HG02759 (cell line): Measurements from ENCODE around the gene CDH1.
"Not testable (repeated sequence)": the region's sequence is repeated elsewhere in the genome, so short reads cannot be mapped to it uniquely, and the experiment has no call there.

Source experiments
- ATAC-seq: cut with Tn5 transposase; IDR thresholded peaks from one replicate; pipeline ENCODE4 v1.9.1; 2021; ENCODE audit warnings: mild to moderate bottlenecking, moderate library complexity; ENCODE audit not compliant: unreplicated experiment

The CDH1 gene

DNA sequence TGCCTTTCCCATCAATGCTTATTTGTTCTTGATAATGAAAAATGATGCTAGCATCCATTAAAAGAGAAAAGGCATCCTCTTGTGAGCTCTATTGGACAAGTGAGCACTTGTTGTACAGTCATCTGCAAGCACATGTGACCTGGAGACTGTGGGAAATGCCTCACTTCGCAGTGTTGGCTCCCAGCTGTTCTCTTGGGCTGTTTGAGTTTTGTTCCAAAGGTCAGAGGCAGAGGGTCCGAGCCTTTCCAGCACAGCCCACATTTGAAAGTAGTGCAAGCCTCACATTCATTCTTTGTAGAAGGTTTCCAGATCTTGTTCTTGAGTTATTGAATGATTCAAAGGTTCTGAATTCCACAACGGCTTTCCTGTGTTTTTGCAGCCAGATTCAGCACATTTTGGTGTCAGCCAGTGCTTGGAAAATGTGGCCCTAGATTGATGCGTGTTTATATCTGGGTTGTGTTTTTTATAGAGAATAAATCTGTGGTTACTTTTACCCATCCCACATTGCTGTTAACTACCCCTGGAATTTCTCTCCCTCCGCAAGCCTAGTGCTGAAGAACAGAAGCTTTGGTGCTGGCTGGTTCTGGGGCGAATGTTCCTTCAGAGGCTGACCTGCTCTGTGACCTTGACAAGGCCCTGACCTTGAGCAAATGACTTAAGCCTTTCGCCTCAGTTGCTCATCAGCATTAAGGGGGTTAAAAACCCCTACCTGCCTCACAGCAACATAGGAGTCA is 49.8 kb downstream of the CDH1 start:
- ATAC-seq = no peak

DNA sequence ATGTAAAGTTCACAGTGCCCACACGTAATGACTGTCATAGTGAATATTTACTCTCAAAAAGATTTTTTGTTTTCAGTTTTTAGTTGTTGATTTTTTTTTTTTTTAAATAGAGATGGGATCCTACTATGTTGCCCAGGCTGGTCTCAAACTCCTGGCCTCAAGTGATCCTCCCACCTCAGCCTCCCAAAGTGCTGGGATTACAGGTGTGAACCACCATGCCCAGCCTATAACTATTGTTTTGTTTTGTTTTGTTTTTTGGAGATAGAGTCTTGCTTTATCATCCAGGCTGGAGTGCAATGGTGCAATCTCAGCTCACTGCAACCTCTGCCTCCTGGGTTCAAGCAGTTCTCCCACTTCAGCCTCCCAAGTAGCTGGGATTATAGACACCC is 50.3 kb downstream of the CDH1 start:
- not testable (repeated sequence) for ATAC-seq

DNA sequence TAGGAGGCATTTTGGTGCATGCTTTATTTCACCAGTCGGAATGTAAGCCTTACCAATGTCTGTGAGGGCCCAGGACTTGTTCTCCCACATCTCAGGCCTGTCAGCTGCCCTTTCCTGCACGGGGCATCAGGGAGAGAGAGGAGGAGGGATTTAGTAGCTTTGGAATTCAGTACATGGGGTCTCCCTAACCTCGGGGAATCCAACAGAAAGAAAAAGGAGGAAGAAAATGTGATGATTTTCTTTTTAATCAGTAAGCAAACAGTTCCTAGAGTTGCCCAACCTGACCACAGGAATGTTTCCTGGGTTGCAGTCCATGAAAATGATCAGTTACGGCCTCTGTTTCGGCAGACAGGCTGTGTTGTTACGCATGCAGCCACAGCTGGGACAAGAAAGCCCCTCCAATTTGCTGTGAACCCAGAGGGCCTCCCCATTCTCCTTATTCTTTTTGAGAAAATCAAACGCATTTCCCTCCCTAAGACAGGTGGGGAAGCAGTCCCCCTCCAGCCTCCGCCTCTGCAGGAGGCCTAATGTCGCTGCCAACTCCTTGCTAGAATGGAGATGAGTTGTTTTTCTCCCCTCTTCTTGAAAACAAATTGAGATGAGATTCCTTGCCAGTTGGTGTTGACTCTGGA is 53.2 kb downstream of the CDH1 start:
- ATAC-seq = no peak

DNA sequence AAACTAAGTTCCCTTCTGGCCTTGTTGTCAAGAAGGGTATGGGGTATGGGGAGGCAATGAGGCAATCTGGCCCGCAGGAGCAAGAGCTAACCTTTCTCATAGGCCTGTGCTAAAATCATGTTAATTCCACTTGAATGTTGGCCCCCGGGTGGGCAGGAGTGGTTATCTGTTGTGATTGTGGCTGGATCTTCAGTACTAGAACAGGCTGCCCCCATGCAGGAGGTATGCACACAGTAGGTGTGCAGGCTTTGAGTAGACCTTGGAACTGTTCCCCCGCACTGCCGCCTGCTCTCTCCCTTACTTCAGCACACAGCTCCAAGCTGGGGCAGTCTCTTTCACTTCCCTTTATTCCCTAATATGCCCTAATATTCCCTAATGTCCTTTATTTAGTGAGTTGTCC is 53.9 kb downstream of the CDH1 start:
- no peak for ATAC-seq

DNA sequence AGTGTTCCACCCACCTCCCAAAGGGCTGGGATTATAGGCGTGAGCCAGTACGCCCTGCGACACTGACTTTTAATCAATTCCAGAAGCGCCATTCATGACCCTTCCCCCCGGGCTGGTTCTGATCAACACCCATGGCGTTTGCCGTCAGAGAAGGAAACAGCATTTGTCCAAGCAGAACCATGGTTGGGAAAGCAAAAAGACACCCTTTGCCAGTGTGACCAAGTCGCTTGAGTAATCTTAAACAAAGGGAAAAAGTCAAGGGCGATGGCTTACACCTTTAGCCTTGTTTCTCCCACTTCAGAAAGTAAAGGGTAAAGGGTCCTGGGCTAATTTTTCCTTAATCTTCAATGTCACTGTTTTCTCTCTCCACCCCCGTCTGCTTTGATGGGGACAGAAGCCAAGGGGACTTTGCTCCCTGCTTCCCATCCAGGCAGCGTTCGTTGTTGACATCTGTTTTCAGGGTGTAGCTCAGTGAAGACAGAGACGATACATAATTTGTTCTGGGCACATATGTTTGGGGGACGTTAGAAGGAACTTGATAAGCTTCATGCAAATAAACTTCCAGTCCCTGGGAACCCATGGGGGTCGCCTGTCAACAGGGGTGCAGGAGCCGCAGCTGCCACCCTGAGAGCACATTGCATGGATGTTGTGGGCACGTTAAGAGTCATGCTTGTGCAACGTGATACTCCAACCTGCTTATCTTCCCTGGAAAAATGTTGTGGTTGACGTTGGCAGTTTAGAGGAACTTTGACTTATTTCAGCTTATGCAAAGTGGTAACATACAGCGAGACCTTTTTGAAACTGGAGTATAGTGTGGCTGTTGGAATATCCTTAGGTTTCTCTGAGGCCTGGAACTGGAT is 55.6 kb downstream of the CDH1 start:
- ATAC-seq = no peak

DNA sequence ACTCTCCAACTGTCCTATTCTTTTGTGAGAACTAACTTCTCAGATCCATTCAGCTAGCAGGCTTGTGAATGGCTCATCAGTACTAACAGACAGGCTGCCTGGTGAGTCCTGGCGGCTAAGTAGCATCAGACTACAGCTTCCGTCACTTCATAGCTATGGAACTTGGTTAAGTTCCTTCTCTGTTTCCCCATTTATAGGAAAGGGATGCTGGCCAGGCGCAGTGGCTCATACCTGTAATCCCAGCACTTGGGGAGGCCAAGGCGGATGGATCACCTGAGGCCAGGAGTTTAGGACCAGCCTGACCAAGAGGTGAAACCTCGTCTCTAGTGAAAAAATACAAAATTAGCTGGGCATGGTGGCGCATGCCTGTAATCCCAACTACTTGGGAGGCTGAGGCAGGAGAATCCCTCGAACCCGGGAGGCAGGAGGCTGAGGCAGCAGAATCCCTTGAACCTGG is 56.3 kb downstream of the CDH1 start:
- no peak for ATAC-seq

DNA sequence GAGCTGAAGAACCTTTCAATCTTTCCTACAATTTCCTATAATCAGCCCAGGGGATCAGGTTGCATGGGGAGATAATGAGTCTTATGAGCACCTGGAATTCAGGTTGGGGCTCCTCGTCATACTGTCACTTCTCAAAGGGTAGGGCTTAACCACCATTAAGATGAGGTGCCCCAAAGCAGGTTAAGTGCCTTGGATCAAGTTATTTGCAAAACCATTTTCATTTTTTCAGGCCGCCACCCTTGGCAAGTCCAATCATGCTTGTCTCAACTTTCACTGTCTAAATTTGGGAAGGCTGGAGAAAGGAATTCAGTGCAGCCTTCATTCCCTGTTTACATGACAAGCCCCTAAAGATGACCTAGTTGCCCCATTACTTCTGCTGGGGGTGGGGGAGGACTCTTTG is 61.3 kb downstream of the CDH1 start:
- ATAC-seq = no peak

DNA sequence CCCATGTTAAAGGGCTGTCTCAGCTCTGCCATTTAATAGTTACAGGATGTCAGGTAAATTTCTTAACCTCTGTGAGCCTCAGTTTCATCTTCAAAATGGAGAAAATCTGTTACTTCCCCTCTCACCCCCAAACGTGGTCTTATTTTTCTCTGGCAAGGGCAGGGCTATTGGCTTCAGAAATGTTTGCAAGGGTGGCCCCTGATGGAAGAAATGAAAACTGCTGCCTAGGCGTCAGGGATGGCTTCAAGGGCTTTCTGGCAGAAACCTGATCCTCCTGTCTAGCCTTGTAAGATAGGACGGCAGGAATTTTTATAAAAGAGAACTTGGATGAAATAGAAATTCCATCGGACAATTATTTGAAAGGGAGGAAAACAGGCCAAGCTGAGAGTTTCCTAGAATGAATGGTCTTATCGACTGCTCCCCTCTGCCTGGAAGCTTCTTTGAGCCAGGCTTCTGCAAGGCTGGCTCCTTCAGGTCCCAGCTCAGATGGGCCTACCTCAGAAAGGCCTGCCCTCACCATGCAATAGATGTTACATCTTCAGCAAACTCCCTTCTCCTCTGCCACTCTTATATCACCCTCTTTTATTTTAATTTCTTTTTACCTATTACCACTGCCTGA is 63.3 kb downstream of the CDH1 start:
- ATAC-seq = no peak

DNA sequence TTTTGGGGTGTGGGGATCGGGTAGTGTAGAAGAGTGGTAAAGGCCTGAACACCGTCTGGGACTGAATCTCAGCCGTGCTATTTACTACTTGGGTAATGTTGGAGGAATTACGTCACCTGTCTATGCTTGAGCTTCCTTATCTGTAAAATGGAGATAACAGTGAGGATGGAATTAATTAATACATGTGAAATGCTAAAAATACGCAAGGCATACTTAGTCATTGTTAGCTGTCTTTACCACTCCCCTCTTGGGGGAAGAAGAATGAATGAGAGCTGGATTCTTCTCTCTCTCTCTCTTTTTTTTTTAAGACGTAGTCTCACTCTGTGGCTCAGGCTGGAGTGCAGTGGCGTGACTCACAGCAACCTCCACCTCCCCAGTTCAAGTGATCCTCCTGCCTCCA is 65.1 kb downstream of the CDH1 start:
- ATAC-seq = no peak

DNA sequence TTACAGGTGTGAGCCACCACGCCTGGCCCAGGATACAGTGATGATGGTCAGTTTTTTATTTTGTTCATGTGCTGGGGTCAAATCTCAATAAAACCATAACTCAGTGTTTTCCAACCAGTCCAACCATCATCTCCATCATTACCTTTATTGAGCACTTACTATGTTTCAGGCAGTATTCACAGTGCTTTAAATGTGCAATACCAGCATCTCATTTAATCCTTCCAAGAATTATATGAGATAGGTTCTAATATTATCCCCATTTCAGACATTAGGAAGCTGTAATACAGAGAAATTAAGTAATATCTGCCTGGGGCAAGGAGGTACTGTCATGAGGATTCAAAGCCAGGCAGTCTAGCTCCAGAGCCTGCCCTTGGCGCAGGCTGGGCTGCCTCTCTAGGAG is 69.3 kb downstream of the CDH1 start:
- ATAC-seq = no peak

DNA sequence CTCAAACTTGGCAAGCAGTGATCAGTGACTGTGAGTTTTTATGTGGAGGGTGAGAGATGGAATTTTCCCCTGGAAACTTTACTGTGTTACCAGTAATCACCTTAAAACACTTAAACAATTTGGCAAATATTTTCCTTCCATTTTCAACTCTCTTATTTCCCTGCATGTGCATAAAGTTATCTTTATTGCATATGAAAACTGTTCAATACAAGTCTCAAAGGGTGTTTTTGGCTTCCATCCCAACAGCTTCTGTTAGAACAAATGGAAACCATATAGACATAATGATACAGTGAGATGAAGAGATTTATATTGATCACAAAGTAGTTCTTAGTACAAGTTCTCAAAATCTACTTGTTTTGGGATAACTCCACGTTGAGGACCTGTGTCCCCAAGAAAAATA is 69.9 kb downstream of the CDH1 start:
- no peak for ATAC-seq

DNA sequence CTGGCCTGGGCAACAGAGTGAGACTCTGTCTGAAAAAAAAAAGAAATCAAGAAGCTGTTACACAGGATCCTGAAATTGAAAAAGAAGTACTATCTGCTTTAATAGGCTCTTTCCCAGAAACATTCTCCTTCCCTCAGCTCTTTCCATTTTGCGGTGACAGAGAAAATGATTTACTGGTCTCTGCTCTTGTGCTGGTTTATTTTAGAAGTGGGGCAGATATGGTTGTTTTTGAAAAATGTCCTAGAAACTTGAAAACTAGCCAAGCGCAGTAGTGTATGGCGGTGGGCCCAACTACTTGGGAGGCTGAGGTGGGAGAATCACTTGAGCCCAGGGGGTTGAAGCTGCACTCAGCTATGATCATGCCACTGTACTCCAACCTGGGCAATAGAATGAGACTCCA is 77.4 kb downstream of the CDH1 start:
- no peak for ATAC-seq

DNA sequence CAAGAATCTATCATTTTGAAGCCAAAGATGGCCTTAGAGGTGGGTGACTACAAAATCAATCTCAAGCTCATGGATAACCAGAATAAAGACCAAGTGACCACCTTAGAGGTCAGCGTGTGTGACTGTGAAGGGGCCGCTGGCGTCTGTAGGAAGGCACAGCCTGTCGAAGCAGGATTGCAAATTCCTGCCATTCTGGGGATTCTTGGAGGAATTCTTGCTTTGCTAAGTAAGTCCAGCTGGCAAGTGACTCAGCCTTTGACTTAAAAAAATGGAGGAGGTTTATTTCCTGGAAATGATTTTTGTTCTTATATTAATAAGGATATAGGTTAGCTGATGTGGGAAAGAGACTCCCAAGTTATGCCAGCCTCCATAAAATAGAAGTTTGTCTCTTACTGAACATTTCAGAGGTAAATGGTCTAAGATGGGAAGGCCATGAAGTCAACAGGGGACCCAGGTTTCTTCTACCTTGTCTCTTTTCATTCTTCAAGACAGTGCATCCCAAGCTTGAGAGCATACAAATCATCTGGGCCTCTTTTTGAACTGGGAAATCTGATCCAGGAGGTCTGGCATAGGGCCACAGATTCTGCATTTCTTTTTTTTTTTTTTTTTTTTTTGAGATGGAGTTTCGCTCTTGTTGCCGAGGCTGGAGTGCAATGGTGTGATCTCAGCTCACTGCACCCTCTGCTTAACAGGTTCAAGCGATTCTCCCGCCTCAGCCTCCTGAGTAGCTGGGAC is 86.5 kb downstream of the CDH1 start:
- ATAC-seq = no peak

DNA sequence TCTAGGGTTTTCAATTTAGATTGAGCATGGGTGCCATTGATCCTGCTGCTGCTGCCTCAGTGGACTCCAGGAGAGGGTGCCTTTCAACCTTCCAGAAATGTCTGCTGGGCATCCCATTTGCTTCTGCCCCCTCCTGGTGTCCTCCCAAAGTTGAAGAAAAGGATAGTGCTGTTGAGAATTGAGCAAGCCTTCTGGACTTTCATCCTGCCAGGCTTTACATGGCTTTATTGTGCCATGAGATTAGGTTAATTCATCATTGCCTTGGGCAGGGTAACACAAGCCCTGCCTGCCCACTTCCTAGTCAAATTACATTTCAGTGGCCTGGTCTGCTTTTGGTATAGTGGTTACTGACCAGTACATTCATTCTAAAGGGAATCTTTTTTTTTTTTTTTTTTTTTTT is 88.3 kb downstream of the CDH1 start:
- ATAC-seq = no peak

DNA sequence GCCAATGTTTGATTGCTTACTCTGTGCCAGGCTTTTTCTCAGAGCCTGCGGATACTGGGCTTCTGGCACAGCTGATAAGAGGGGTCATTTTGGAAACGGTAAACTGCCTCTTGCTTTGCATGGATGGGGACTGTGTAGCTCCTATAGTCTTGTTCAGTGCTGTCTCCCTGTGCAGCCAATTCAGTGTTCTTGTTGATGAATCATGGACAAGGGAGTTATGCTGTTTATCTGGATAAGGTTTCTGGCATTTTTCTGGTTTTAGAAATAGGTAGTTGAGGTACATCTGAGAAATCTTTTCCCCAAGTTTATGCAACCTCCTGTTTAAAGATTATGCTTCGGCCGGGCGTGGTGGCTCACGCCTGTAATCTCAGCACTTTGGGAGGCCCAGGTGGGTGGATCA is 89.6 kb downstream of the CDH1 start:
- ATAC-seq = no peak

DNA sequence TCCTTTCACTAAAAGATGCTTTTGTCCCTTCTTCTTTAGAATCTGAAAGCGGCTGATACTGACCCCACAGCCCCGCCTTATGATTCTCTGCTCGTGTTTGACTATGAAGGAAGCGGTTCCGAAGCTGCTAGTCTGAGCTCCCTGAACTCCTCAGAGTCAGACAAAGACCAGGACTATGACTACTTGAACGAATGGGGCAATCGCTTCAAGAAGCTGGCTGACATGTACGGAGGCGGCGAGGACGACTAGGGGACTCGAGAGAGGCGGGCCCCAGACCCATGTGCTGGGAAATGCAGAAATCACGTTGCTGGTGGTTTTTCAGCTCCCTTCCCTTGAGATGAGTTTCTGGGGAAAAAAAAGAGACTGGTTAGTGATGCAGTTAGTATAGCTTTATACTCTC is 96.2 kb downstream of the CDH1 start:
- no peak for ATAC-seq

DNA sequence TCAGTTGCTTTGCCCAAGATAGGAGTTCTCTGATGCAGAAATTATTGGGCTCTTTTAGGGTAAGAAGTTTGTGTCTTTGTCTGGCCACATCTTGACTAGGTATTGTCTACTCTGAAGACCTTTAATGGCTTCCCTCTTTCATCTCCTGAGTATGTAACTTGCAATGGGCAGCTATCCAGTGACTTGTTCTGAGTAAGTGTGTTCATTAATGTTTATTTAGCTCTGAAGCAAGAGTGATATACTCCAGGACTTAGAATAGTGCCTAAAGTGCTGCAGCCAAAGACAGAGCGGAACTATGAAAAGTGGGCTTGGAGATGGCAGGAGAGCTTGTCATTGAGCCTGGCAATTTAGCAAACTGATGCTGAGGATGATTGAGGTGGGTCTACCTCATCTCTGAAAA is 97.5 kb downstream of the CDH1 start:
- no peak for ATAC-seq

DNA sequence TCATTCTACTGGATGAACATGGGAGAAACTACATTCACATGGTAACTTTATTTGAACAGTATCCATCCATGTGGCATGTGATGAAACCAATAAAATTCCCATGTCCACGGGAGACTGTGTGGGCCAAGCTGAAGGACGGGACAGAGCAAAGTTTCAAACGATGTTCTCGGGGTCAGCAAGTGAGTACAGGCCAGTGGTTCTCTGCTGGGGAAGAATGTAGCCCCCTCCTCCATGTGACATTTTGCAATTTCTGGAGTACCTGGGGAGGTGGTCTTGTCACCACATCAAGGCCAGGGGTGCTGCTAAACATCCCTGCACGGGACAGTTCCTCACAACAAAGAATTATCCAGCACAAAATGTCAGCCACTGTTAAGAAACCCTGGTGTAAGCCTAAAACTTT is 98.9 kb downstream of the CDH1 start:
- ATAC-seq = no peak

DNA sequence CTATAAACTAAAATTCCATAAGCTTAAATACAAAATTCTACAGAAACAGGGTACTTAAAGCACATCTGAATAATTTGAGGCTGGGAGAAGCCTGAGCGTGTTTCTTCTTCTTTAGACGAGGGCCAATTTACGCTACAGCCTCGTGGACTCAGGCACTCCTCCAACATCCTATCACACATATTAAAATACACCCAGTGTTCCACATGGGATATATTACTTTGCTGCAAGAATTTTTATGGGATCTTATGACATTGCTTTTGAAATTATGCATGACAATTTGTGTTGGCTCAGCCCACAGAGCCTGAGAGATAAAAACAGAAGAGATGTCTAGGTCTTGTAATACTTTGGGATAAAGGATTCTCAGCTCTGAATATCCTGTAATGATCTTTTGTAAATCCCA is 102.7 kb downstream of the CDH1 start:
- no peak for ATAC-seq

DNA sequence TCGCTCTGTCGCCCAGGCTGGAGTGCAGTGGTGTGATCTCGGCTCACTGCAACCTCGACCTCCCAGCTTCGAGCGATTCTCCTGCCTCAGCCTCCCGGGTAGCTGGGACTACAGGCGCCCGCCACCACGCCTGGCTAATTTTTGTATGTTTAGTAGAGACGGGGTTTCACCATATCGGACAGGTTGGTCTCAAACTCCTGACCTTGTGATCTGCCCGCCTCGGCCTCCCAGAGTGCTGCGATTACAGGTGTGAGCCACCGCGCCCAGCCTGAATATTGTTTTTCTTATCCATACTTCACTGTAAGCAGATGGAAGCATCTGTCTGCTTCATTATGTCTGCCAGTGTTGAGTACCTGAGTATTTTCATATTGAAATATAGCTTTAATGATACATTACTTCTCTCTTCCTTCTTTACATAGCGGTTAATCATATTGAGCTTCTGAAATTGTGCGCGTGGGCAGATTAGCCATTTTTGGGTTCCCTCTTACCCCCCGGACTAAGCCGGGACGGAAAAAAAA is 105.9 kb downstream of the CDH1 start:
- ATAC-seq = not testable (repeated sequence)
